ENCODE measurements around the gene COG5. TPM values are rescaled to one million over a fixed set of nuclear protein-coding genes. Genes with fewer than 3 reads are reported as not detected.

COG5 gene
- total and polyA plus RNA-seq, 9 of the 15 experiments (the other 6 are each of a cell fraction or from before 2014, with no cell fraction given), result 15.3 to 75.1 (median 56.4) TPM

- TF ChIP-seq SRSF7 (optimal IDR thresholded peaks at IDR 0.05; ENCODE audit: low read depth, low read length) (no peak), CREB5 (CRISPR knock-in tag; IDR thresholded peaks at IDR 0.05) (no peak), KLF6 (CRISPR knock-in tag; IDR thresholded peaks at IDR 0.05; ENCODE audit: borderline replicate concordance) (0 out of 2 replicates have a peak, but pooled peaks have one; percentile 74), TCFL5 (CRISPR knock-in tag; conservative IDR thresholded peaks at IDR 0.05) (no peak), HLTF (IDR thresholded peaks at IDR 0.05) (0 out of 2 replicates have a peak, but pooled peaks have one; percentile 66), HDAC6 (IDR thresholded peaks at IDR 0.05; ENCODE audit: low read depth, low read length) (no peak), CREB3L1 (IDR thresholded peaks at IDR 0.05; ENCODE audit: borderline replicate concordance, low read depth) (peak; percentile 81), HDAC1 (IDR thresholded peaks at IDR 0.05) (peak in 1 of 2 experiments; percentile 91; a peak in 2 of 4 replicates), SOX6 (IDR thresholded peaks at IDR 0.05) (peak; percentile 62), IRF9 (tag; IDR thresholded peaks at IDR 0.05) (no peak), ZNF444 (CRISPR knock-in tag; IDR thresholded peaks at IDR 0.05) (no peak), ZNF124 (CRISPR knock-in tag; IDR thresholded peaks at IDR 0.05) (no peak), MTA1 (IDR thresholded peaks at IDR 0.05; ENCODE audit: borderline replicate concordance) (peak; percentile 96), ZNF324 (CRISPR knock-in tag; IDR thresholded peaks at IDR 0.05) (no peak), ZFP36 (IDR thresholded peaks at IDR 0.05; ENCODE audit: low read depth, low read length, partially characterized antibody) (no peak), KDM4B (IDR thresholded peaks at IDR 0.05; ENCODE audit: borderline replicate concordance in 2 of 2, low read depth in 1 of 2) (peak in 1 of 2 experiments; percentile 39; a peak in 1 of 4 replicates), ZFX (CRISPR knock-in tag; IDR thresholded peaks at IDR 0.05) (peak; percentile 96), TBL1XR1 (IDR thresholded peaks at IDR 0.05; ENCODE audit: low read length in 2 of 2) (peak in 1 of 2 experiments; percentile 82; a peak in 2 of 4 replicates), HMBOX1 (IDR thresholded peaks at IDR 0.05) (no peak), ZNF583 (CRISPR knock-in tag; IDR thresholded peaks at IDR 0.05) (0 out of 2 replicates have a peak, but pooled peaks have one; percentile 66), ZNF699 (CRISPR knock-in tag; IDR thresholded peaks at IDR 0.05; ENCODE audit: insufficient replicate concordance) (no peak), TSC22D4 (tag; IDR thresholded peaks at IDR 0.05) (no peak), FUS (optimal IDR thresholded peaks at IDR 0.05; ENCODE audit: low read depth, low read length) (peak; percentile 70), ZNF77 (CRISPR knock-in tag; IDR thresholded peaks at IDR 0.05) (no peak), PTTG1 (tag; IDR thresholded peaks at IDR 0.05; ENCODE audit: low read depth) (no peak)
Measured at GRCh38 chr7:107579885-107580715, 16.4 kb upstream of the COG5 start, which contains the start of gene BCAP29 (continued).
